GM21576 (cell line): Measurements from ENCODE around the gene ANKH.
"Not testable (repeated sequence)": the region's sequence is repeated elsewhere in the genome, so short reads cannot be mapped to it uniquely, and the experiment has no call there.

Source experiments
- ATAC-seq: cut with Tn5 transposase; IDR thresholded peaks from one replicate; pipeline ENCODE4 v1.9.1; 2021; ENCODE audit warnings: mild to moderate bottlenecking, moderate library complexity; ENCODE audit not compliant: unreplicated experiment

The ANKH gene

GRCh38 chr5:14797385-14797784 lies 74.2 kb downstream of the ANKH start:
- ATAC-seq, result not testable (repeated sequence)

GRCh38 chr5:14794583-14795230 lies 76.9 kb downstream of the ANKH start:
- no peak for ATAC-seq

GRCh38 chr5:14793851-14794250 lies 77.7 kb downstream of the ANKH start:
- ATAC-seq, result no peak

- ATAC-seq, result no peak
Measured at GRCh38 chr5:14790911-14791310, 80.7 kb downstream of the ANKH start.

- ATAC-seq, result no peak
Measured at GRCh38 chr5:14790220-14790619, 81.4 kb downstream of the ANKH start.

- no peak for ATAC-seq
Measured at GRCh38 chr5:14787801-14788579, 83.6 kb downstream of the ANKH start.

- ATAC-seq, result peak; percentile 77
Measured at GRCh38 chr5:14783691-14784090, 87.9 kb downstream of the ANKH start.

- no peak for ATAC-seq
Measured at GRCh38 chr5:14782591-14782990, 89.0 kb downstream of the ANKH start.

GRCh38 chr5:14781106-14781505 lies 90.5 kb downstream of the ANKH start:
- peak; percentile 61 for ATAC-seq

- ATAC-seq, result no peak
Measured at GRCh38 chr5:14779975-14780374, 91.6 kb downstream of the ANKH start.

GRCh38 chr5:14778792-14779070 lies 92.8 kb downstream of the ANKH start:
- ATAC-seq, result no peak

GRCh38 chr5:14777932-14778791 lies 93.4 kb downstream of the ANKH start:
- no peak for ATAC-seq

GRCh38 chr5:14777187-14777586 lies 94.4 kb downstream of the ANKH start:
- ATAC-seq, result no peak

GRCh38 chr5:14776602-14777001 lies 95.0 kb downstream of the ANKH start:
- no peak for ATAC-seq

GRCh38 chr5:14775857-14776256 lies 95.7 kb downstream of the ANKH start:
- ATAC-seq, result no peak

GRCh38 chr5:14773588-14773987 lies 98.0 kb downstream of the ANKH start:
- ATAC-seq, result no peak

GRCh38 chr5:14771972-14772371 lies 99.6 kb downstream of the ANKH start:
- no peak for ATAC-seq

GRCh38 chr5:14771189-14771588 lies 100.4 kb downstream of the ANKH start:
- ATAC-seq, result no peak

GRCh38 chr5:14768508-14769365 lies 102.8 kb downstream of the ANKH start:
- no peak for ATAC-seq

GRCh38 chr5:14767735-14768507 lies 103.7 kb downstream of the ANKH start:
- peak; percentile 73 for ATAC-seq
